Measurements from ENCODE around the gene SNX19. TPM values are rescaled to one million over a fixed set of nuclear protein-coding genes. Genes with fewer than 3 reads are reported as not detected.
"Not testable (repeated sequence)": the region's sequence is repeated elsewhere in the genome, so short reads cannot be mapped to it uniquely, and the experiment has no call there.

SNX19 gene
- polyA plus RNA-seq, 1 donor = 37.6 TPM

DNA sequence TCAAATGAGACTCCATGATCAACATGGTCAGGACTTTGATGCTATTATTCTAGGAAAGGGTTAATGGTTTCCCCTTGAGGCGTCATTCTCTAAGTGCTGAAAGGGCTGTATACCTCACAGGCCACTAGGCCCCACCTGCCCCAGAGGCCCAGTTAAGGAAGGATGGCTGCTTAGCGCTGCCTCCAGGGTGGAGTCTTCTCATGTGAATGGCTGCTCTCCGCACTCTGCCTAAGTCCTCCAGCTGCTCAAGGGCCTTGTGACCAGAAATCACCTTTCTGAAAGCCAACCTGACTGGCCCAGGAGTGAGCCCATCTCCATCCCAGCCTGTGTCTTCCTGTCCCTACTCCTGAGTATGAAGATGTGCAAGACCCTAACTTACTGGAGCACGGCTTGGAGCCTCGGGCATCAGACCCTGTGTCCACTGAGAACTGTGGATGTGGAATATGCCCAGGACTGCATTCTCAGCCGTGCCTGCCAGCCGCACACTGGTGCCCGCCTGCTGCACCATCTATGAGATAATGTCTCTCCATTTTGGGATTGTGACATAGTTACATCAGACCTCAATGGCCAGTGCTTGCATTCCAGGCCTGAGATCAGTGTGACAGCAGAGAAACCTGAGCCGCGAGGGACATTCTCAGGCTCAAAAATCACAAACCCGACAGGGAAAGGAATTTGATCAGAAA, 51.0 kb downstream of the SNX19 start:
- Histone ChIP-seq H3K27ac (ENCODE audit: low read length) (no peak overlapping the region), H3K36me3 (ENCODE audit: control insufficient read depth, insufficient read depth, low read length) (no peaks in the 10 kb centered on the region), H3K4me3 (ENCODE audit: low read length) (no peak overlapping the region), H3K27me3 (ENCODE audit: control insufficient read depth, insufficient read depth, low read length) (no peaks in the 10 kb centered on the region), H3K9me3 (ENCODE audit: control insufficient read depth, low read depth, low read length) (no peaks in the 10 kb centered on the region), H3K4me1 (ENCODE audit: control insufficient read depth, insufficient read depth, low read length) (no peaks in the 10 kb centered on the region)
- peak; percentile 45 to 56 for DNase-seq
- WGBS (ENCODE audit: insufficient coverage, low lambda C conversion rate) = no CpG with 5 or more reads among the region's 11 CpGs

- WGBS (ENCODE audit: insufficient coverage, low lambda C conversion rate) = 100% methylated on average over 1 of the region's 30 CpGs
- Histone ChIP-seq H3K27me3 (ENCODE audit: control insufficient read depth, insufficient read depth, low read length) (no peaks in the 10 kb centered on the region), H3K27ac (ENCODE audit: low read length) (no peak overlapping the region), H3K36me3 (ENCODE audit: control insufficient read depth, insufficient read depth, low read length) (no peaks in the 10 kb centered on the region), H3K9me3 (ENCODE audit: control insufficient read depth, low read depth, low read length) (no peaks in the 10 kb centered on the region), H3K4me3 (ENCODE audit: low read length) (no peak overlapping the region), H3K4me1 (ENCODE audit: control insufficient read depth, insufficient read depth, low read length) (no peaks in the 10 kb centered on the region)
- DNase-seq = peak; percentile 76 to 88
These were observed 54.1 kb downstream of the SNX19 start for GRCh38 chr11:130861902-130862860.

GRCh38 chr11:130861283-130861682, 55.0 kb downstream of the SNX19 start:
- no peak for DNase-seq
- Histone ChIP-seq H3K36me3 (ENCODE audit: control insufficient read depth, insufficient read depth, low read length) (no peaks in the 10 kb centered on the region), H3K4me1 (ENCODE audit: control insufficient read depth, insufficient read depth, low read length) (no peaks in the 10 kb centered on the region), H3K4me3 (ENCODE audit: low read length) (no peak overlapping the region), H3K27me3 (ENCODE audit: control insufficient read depth, insufficient read depth, low read length) (no peaks in the 10 kb centered on the region), H3K9me3 (ENCODE audit: control insufficient read depth, low read depth, low read length) (no peaks in the 10 kb centered on the region), H3K27ac (ENCODE audit: low read length) (no peak overlapping the region)
- no CpG with 5 or more reads among the region's 14 CpGs for WGBS (ENCODE audit: insufficient coverage, low lambda C conversion rate)

DNA sequence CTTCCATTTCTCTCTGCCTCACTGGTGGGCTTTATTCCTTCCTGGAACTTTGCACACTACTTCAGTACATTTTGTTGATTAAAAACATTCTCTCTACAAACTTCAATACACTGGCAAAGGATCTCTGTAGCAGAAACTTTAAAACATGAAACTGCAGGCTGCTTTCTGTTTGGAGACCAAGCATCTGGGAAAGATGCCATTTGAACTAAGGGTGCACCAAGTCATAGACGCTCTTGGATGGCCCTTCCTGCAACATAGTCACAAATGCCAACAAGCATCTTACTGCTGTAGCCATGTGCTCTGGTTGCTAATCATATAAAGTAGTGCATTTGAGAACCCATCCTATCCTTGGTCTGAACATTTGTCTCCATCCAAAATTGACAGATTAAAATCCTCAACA, 56.4 kb downstream of the SNX19 start:
- no peak overlapping the region for H3K4me3 ChIP-seq (ENCODE audit: low read length)
- H3K27ac ChIP-seq (ENCODE audit: low read length) = no peak overlapping the region
- no peaks in the 10 kb centered on the region for H3K4me1 ChIP-seq (ENCODE audit: control insufficient read depth, insufficient read depth, low read length)
- no peak for DNase-seq
- no peaks in the 10 kb centered on the region for H3K27me3 ChIP-seq (ENCODE audit: control insufficient read depth, insufficient read depth, low read length)
- no peaks in the 10 kb centered on the region for H3K9me3 ChIP-seq (ENCODE audit: control insufficient read depth, low read depth, low read length)
- no peaks in the 10 kb centered on the region for H3K36me3 ChIP-seq (ENCODE audit: control insufficient read depth, insufficient read depth, low read length)
- no CpG with 5 or more reads among the region's 1 CpG for WGBS (ENCODE audit: insufficient coverage, low lambda C conversion rate)

- no peak for DNase-seq
- WGBS (ENCODE audit: insufficient coverage, low lambda C conversion rate) = no CpG with 5 or more reads among the region's 2 CpGs
These were observed 58.1 kb downstream of the SNX19 start for GRCh38 chr11:130858215-130858614.

GRCh38 chr11:130855707-130856106, 60.6 kb downstream of the SNX19 start:
- not testable (repeated sequence) for H3K9me3 ChIP-seq (ENCODE audit: control insufficient read depth, low read depth, low read length); H3K4me3 ChIP-seq (ENCODE audit: low read length); H3K36me3 ChIP-seq (ENCODE audit: control insufficient read depth, insufficient read depth, low read length); H3K27me3 ChIP-seq (ENCODE audit: control insufficient read depth, insufficient read depth, low read length); H3K4me1 ChIP-seq (ENCODE audit: control insufficient read depth, insufficient read depth, low read length); DNase-seq; H3K27ac ChIP-seq (ENCODE audit: low read length)
- WGBS (ENCODE audit: insufficient coverage, low lambda C conversion rate) = no CpG with 5 or more reads among the region's 2 CpGs

More at GRCh38 chr11:130858215-130858614, 58.1 kb downstream of the SNX19 start:
- no peaks in the 10 kb centered on the region for H3K27me3 ChIP-seq (ENCODE audit: control insufficient read depth, insufficient read depth, low read length)
- no peak overlapping the region for H3K4me3 ChIP-seq (ENCODE audit: low read length)
- no peak overlapping the region for H3K27ac ChIP-seq (ENCODE audit: low read length)
- no peaks in the 10 kb centered on the region for H3K4me1 ChIP-seq (ENCODE audit: control insufficient read depth, insufficient read depth, low read length)
- H3K36me3 ChIP-seq (ENCODE audit: control insufficient read depth, insufficient read depth, low read length) = no peaks in the 10 kb centered on the region
- H3K9me3 ChIP-seq (ENCODE audit: control insufficient read depth, low read depth, low read length) = no peaks in the 10 kb centered on the region

- H3K27me3 ChIP-seq (ENCODE audit: control insufficient read depth, insufficient read depth, low read length) = no peaks in the 10 kb centered on the region
- no peak overlapping the region for H3K4me3 ChIP-seq (ENCODE audit: low read length)
- DNase-seq = no peak
- no peaks in the 10 kb centered on the region for H3K36me3 ChIP-seq (ENCODE audit: control insufficient read depth, insufficient read depth, low read length)
- H3K4me1 ChIP-seq (ENCODE audit: control insufficient read depth, insufficient read depth, low read length) = no peaks in the 10 kb centered on the region
- no peak overlapping the region for H3K27ac ChIP-seq (ENCODE audit: low read length)
- no peaks in the 10 kb centered on the region for H3K9me3 ChIP-seq (ENCODE audit: control insufficient read depth, low read depth, low read length)
- 100% methylated on average over 2 of the region's 4 CpGs for WGBS (ENCODE audit: insufficient coverage, low lambda C conversion rate)
These were observed 61.8 kb downstream of the SNX19 start for GRCh38 chr11:130854483-130854882.

DNA sequence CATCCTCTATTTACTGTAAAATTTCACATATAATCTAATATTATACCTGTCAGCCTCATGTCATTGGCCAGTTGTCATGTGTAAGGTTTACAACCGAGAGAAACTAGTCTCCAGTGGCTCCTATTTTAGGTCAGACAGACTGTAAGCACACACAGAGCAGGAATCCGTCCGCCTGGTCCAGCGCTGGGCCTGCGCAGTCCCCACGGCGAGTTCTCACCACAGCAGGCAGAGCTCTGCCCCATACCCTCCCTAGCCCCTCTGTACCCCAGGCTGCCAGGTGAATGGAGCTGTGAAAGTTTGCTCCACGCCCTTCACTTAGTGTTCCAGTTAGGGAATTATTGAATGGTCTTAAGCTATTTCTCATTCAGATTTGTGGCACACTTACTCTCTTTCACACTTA, 63.7 kb downstream of the SNX19 start:
- H3K27me3 ChIP-seq (ENCODE audit: control insufficient read depth, insufficient read depth, low read length) = no peaks in the 10 kb centered on the region
- no CpG with 5 or more reads among the region's 8 CpGs for WGBS (ENCODE audit: insufficient coverage, low lambda C conversion rate)
- no peaks in the 10 kb centered on the region for H3K9me3 ChIP-seq (ENCODE audit: control insufficient read depth, low read depth, low read length)
- no peaks in the 10 kb centered on the region for H3K36me3 ChIP-seq (ENCODE audit: control insufficient read depth, insufficient read depth, low read length)
- DNase-seq = no peak
- H3K4me1 ChIP-seq (ENCODE audit: control insufficient read depth, insufficient read depth, low read length) = no peaks in the 10 kb centered on the region
- no peak overlapping the region for H3K27ac ChIP-seq (ENCODE audit: low read length)
- H3K4me3 ChIP-seq (ENCODE audit: low read length) = no peak overlapping the region

GRCh38 chr11:130850185-130850944, 65.9 kb downstream of the SNX19 start:
- H3K36me3 ChIP-seq (ENCODE audit: control insufficient read depth, insufficient read depth, low read length) = no peaks in the 10 kb centered on the region
- H3K27me3 ChIP-seq (ENCODE audit: control insufficient read depth, insufficient read depth, low read length) = no peaks in the 10 kb centered on the region
- no CpG with 5 or more reads among the region's 6 CpGs for WGBS (ENCODE audit: insufficient coverage, low lambda C conversion rate)
- DNase-seq = no peak
- H3K27ac ChIP-seq (ENCODE audit: low read length) = no peak overlapping the region
- H3K4me1 ChIP-seq (ENCODE audit: control insufficient read depth, insufficient read depth, low read length) = no peaks in the 10 kb centered on the region
- no peak overlapping the region for H3K4me3 ChIP-seq (ENCODE audit: low read length)
- H3K9me3 ChIP-seq (ENCODE audit: control insufficient read depth, low read depth, low read length) = no peaks in the 10 kb centered on the region

- H3K4me3 ChIP-seq (ENCODE audit: low read length) = no peak overlapping the region
- H3K4me1 ChIP-seq (ENCODE audit: control insufficient read depth, insufficient read depth, low read length) = no peaks in the 10 kb centered on the region
- no peaks in the 10 kb centered on the region for H3K9me3 ChIP-seq (ENCODE audit: control insufficient read depth, low read depth, low read length)
- WGBS (ENCODE audit: insufficient coverage, low lambda C conversion rate) = no CpG with 5 or more reads among the region's 2 CpGs
- H3K27ac ChIP-seq (ENCODE audit: low read length) = no peak overlapping the region
- no peak for DNase-seq
- H3K27me3 ChIP-seq (ENCODE audit: control insufficient read depth, insufficient read depth, low read length) = no peaks in the 10 kb centered on the region
- no peaks in the 10 kb centered on the region for H3K36me3 ChIP-seq (ENCODE audit: control insufficient read depth, insufficient read depth, low read length)
These were observed 67.1 kb downstream of the SNX19 start for GRCh38 chr11:130849215-130849568.
